Neuronal stem cell (in vitro differentiated cells): ENCODE data around the gene FAM83E.
A peak's percentile ranks its signal among the peaks of the same experiment; 100 is the strongest.

Source experiments
- DNase-seq: peaks from one replicate; pipeline ENCODE4 v3.0.0-alpha.2; 2013; ENCODE audit warnings: low spot score
- H2AFZ ChIP-seq: one replicate; pipeline ENCODE4 v1.6.1; 2013; ENCODE audit warnings: mild to moderate bottlenecking, low read length, inconsistent platforms
- H2AK5ac ChIP-seq: 2 replicates; pipeline ENCODE4 v1.6.1; 2013; ENCODE audit warnings: low read depth, mild to moderate bottlenecking, inconsistent platforms, low read length, moderate library complexity, mixed read lengths
- H2BK120ac ChIP-seq: 2 replicates; pipeline ENCODE4 v1.6.1; 2013; ENCODE audit warnings: low read depth, mild to moderate bottlenecking, inconsistent platforms, low read length, moderate library complexity, mixed read lengths
- H2BK12ac ChIP-seq: one replicate; pipeline ENCODE4 v1.6.1; 2013; ENCODE audit warnings: low read length, inconsistent platforms
- H2BK15ac ChIP-seq: 2 replicates; pipeline ENCODE4 v1.6.1; 2013; ENCODE audit warnings: mild to moderate bottlenecking, low read length, inconsistent platforms, mixed read lengths
- H2BK5ac ChIP-seq: one replicate; pipeline ENCODE4 v1.6.1; 2013; ENCODE audit warnings: inconsistent platforms, mild to moderate bottlenecking, low read length, moderate library complexity
- H3K14ac ChIP-seq: one replicate; pipeline ENCODE4 v1.6.1; 2013; ENCODE audit warnings: low read length, inconsistent platforms
- H3K18ac ChIP-seq: 2 replicates; pipeline ENCODE4 v1.6.1; 2013; ENCODE audit warnings: low read length, inconsistent platforms
- H3K23ac ChIP-seq: 2 replicates; pipeline ENCODE4 v1.6.1; 2013; ENCODE audit warnings: low read depth, mild to moderate bottlenecking, mixed read lengths, low read length, inconsistent platforms; ENCODE audit not compliant: poor library complexity
- H3K27ac ChIP-seq: replicated peaks from 3 replicates; pipeline ENCODE4 v1.5.1; 2013; ENCODE audit warnings: low read length, inconsistent platforms
- H3K27me3 ChIP-seq, 3 experiments: 2 replicates each; pipeline ENCODE4 v1.6.1; 2013; ENCODE audit warnings: low read length in 3 of 3, mild to moderate bottlenecking in 2 of 3, inconsistent platforms in 1 of 3, low read depth in 1 of 3, mixed read lengths in 1 of 3, moderate library complexity in 1 of 3; ENCODE audit not compliant: control insufficient read depth in 3 of 3, insufficient read depth in 3 of 3
- H3K36me3 ChIP-seq, 2 donors: replicated peaks in 1 of 2; 2 replicates each; pipeline ENCODE4 v1.6.1; 2013; ENCODE audit warnings: low read length in 2 of 2; ENCODE audit not compliant: control insufficient read depth in 2 of 2, insufficient read depth in 2 of 2
- H3K4ac ChIP-seq: 2 replicates; pipeline ENCODE4 v1.6.1; 2013; ENCODE audit warnings: inconsistent platforms, mild to moderate bottlenecking, low read length, moderate library complexity
- H3K4me1 ChIP-seq, 2 donors: 1 replicate in 1 of 2; 2 replicates in 1 of 2; pipeline ENCODE4 v1.6.1; 2013; ENCODE audit warnings: low read length in 2 of 2, low read depth in 1 of 2; ENCODE audit not compliant: control insufficient read depth in 2 of 2, insufficient read depth in 1 of 2
- H3K4me2 ChIP-seq: one replicate; pipeline ENCODE4 v1.6.1; 2013; ENCODE audit warnings: mild to moderate bottlenecking, low read length, inconsistent platforms; ENCODE audit not compliant: insufficient read depth, poor library complexity, severe bottlenecking
- H3K4me3 ChIP-seq, 2 donors: 2 replicates each; pipeline ENCODE4 v1.5.1; 2013; ENCODE audit warnings: low read length in 2 of 2, mild to moderate bottlenecking in 2 of 2, inconsistent platforms in 1 of 2, moderate library complexity in 1 of 2
- H3K79me1 ChIP-seq: one replicate; pipeline ENCODE4 v1.6.1; 2013; ENCODE audit warnings: low read depth, mild to moderate bottlenecking, inconsistent platforms, low read length, moderate library complexity
- H3K9ac ChIP-seq: one replicate; pipeline ENCODE4 v1.6.1; 2013; ENCODE audit warnings: mild to moderate bottlenecking, low read depth, low read length, inconsistent platforms; ENCODE audit not compliant: poor library complexity
- H3K9me3 ChIP-seq, 2 donors: replicated peaks in 1 of 2; 2 replicates each; pipeline versions ENCODE3 to v1.6.1; 2013; ENCODE audit warnings: low read length in 2 of 2, mild to moderate bottlenecking in 2 of 2, inconsistent platforms in 1 of 2, low read depth in 1 of 2, mixed read lengths in 1 of 2, moderate library complexity in 1 of 2; ENCODE audit not compliant: control insufficient read depth in 2 of 2, insufficient read depth in 1 of 2
- H4K8ac ChIP-seq: one replicate; pipeline ENCODE4 v1.6.1; 2013; ENCODE audit warnings: low read depth, mild to moderate bottlenecking, inconsistent platforms, low read length, moderate library complexity
- H4K91ac ChIP-seq: one replicate; pipeline ENCODE4 v1.6.1; 2013; ENCODE audit warnings: low read length, low read depth, mild to moderate bottlenecking, inconsistent platforms; ENCODE audit not compliant: poor library complexity
- WGBS, 2 donors: extraction: QIAGEN DNeasy Blood & Tissue Kit; methylation state at CpG; one replicate each; pipeline ENCODE4 v1.1.7; 2013; ENCODE audit warnings: missing lambda C conversion rate in 2 of 2, mixed read lengths in 1 of 2; ENCODE audit not compliant: insufficient read length in 2 of 2, insufficient replicate concordance in 1 of 2; ENCODE audit errors: extremely low coverage in 2 of 2; 5-methylcytosine and 5-hydroxymethylcytosine counted together

Gene FAM83E

DNA sequence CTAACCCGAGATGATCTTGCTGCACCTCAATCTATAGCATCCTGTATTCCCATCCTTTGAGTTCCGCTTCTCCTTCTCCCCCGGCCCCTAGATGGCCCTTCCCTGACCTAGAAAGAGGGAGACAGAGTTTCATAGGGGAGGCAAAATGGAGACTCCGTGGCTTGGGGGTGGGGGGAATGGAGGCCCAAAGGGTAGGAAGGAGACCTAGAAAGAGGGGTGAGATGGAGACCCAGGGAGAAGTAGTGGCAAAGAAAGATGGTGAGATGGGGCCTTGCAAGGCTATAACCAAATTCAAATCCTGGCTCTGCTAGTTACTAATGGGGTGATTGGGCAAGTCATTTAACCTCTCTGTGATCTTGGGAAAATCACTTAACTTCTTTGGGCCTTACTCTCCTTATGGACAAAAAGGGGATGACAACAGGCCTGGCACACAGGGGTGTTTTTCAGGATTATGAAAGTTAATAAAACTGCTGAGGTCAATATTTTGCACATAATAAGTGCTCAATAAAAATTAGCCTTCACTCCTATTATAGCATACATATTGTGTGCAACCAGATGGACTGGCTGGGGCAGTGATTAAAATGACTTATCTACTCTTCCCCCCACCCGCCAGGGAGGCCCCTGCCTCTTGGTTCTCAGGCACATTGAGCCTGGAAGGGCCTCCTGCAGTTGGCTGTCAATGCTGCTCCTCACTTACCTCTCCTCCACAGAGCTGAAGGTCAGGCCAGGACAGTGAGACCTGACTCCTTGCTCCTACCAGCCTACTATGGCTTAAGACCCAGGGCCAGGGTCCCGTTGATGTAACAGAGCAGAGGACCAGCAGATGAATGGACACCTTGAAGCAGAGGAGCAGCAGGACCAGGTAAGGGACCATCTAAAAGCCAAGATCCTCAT is 5.1 kb upstream of the FAM83E start:
- Histone ChIP-seq H2BK5ac (peak overlapping the region; percentile 15), H3K27me3 (no peaks in the 10 kb centered on the region), H3K9me3 (no peaks in the 10 kb centered on the region), H3K9ac (peak overlapping the region; percentile 17), H3K4me1 (peaks cover 15 to 19% of the 10 kb centered on the region in 2 donors), H3K18ac (peak overlapping the region; percentile 81), H3K4me3 (peak overlapping the region; percentile 75 to 80), H3K27ac (peak overlapping the region; percentile 31), H2BK12ac (no peak overlapping the region), H3K4me2 (peak overlapping the region; percentile 50), H3K36me3 (peaks cover 27 to 35% of the 10 kb centered on the region in 2 donors), H3K4ac (no peak overlapping the region), H3K14ac (peak overlapping the region; percentile 9), H3K23ac (no peak overlapping the region), H3K79me1 (peaks cover 14% of the 10 kb centered on the region), H4K91ac (no peak overlapping the region), H2AK5ac (peak overlapping the region; percentile 76), H2BK15ac (peak overlapping the region; percentile 46), H2AFZ (peak overlapping the region; percentile 84), H2BK120ac (no peak overlapping the region), H4K8ac (no peak overlapping the region)
- DNase-seq: no peak
- WGBS, 2 donors: no CpG with 5 or more reads among the region's 6 CpGs

DNA sequence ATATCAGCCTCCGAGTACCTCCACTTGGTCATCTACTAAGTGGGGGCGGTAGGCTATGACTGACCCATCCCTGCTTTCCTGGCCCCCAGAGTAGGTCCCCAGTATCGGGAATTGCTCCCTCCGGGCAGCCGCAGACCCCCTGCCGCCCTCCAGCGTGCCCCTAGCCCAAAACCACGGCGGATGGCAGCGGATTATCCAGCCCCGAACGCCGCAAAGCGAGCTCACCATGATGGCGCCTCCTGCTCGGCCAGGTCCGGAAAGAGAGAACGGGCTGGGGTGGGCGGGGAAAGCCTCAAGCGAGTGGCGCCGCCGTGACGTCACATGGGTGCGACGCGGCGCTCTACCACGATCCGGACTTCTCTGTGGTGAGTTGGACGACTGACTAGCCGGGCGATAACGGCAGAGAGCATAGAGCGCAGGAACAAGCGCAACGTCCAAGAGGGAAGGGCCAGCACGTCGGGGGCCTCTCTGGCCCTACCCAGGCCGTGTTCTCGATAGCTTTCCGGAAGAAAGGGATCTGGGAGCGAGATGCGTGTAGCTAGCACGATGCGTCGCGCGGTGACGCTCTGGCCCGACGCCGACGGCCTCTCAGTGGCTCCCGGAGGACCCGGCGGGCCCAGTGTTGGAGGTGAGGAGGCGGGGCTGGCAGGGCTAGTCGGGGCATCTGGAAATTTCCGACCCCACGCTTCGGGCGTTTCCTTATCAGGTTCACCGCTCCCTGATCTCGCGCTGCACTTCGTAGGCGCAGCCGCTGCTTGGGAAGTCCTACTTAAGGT is 4.2 kb upstream of the FAM83E start, which contains the start of the genes RPL18 and SPHK2:
TSS of gene RPL18 (minus strand) at position 263 of the 776 bp plus-strand sequence. CDS start at position 228, 35 bp downstream.
TSS of gene SPHK2 (plus strand) at position 591 of the 776 bp plus-strand sequence. CDS start 1,009 bp downstream, outside the sequence.
- Histone ChIP-seq H3K4me3 (peak within 1 kb of the TSS; percentile 80 to 98), H4K91ac (no peak within 1 kb of the TSS), H2AFZ (peak within 1 kb of the TSS; percentile 84), H3K9me3 (no peaks in the 10 kb centered on the region), H3K27ac (peak within 1 kb of the TSS; percentile 73), H3K4me1 (peaks cover 17 to 22% of the 10 kb centered on the region in 2 donors), H3K18ac (peak within 1 kb of the TSS; percentile 86), H3K27me3 (no peaks in the 10 kb centered on the region), H3K4ac (peak within 1 kb of the TSS; percentile 40), H4K8ac (peak within 1 kb of the TSS; percentile 19), H2BK12ac (no peak within 1 kb of the TSS), H2AK5ac (peak within 1 kb of the TSS; percentile 76), H3K4me2 (peak within 1 kb of the TSS; percentile 83), H3K36me3 (peaks cover 27 to 37% of the 10 kb centered on the region in 2 donors), H2BK120ac (no peak within 1 kb of the TSS), H3K79me1 (peaks cover 12% of the 10 kb centered on the region), H3K14ac (peak within 1 kb of the TSS; percentile 9), H3K9ac (peak within 1 kb of the TSS; percentile 83), H2BK15ac (peak within 1 kb of the TSS; percentile 46), H3K23ac (peak within 1 kb of the TSS; percentile 97), H2BK5ac (peak within 1 kb of the TSS; percentile 88)
- DNase-seq: peak; percentile 99
- no CpG with 5 or more reads among the region's 69 CpGs for WGBS, 2 donors

DNA sequence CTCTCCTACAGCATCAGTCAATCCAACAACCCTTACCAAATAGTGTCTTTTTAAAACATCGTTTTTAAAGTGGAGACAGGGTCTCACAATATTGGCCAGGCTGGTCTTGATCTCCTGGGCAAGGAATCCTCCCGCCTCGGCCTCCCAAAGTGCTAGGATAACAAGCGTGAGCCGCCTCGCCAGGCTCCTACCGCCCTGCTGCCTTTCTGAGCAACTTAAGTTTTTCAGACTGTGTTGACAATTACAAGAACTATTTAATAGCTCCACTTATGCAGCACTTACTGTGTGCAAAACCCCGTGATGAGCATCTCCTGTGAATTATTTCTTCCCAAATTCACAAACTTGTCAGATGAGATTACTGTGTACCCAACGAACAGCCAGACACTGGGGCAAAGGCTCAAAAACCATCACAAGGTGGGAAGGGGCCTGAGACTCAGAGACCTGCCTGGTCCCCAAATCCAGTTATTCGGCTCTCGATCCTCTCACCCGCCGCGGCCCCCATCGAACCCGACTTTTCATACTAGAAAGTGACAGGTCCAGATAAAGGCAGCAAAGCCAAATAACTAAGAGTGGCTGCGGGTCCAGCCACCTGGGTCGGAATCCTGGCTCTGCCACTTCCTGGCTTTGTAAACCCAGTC is 3.5 kb upstream of the FAM83E start:
- Histone ChIP-seq H3K9ac (peak overlapping the region; percentile 83), H3K4ac (peak overlapping the region; percentile 40), H2BK5ac (peak overlapping the region; percentile 88), H3K27me3 (no peaks in the 10 kb centered on the region), H3K27ac (peak overlapping the region; percentile 73), H2BK12ac (no peak overlapping the region), H3K18ac (peak overlapping the region; percentile 86), H2BK15ac (no peak overlapping the region), H3K4me2 (peak overlapping the region; percentile 83), H2AK5ac (no peak overlapping the region), H2BK120ac (no peak overlapping the region), H3K14ac (no peak overlapping the region), H3K4me1 (peaks cover 13 to 28% of the 10 kb centered on the region in 2 donors), H3K79me1 (peaks cover 12% of the 10 kb centered on the region), H2AFZ (peak overlapping the region; percentile 71), H3K23ac (no peak overlapping the region), H3K4me3 (peak overlapping the region; percentile 80 to 98), H3K9me3 (no peaks in the 10 kb centered on the region), H4K8ac (peak overlapping the region; percentile 19), H3K36me3 (peaks cover 27 to 37% of the 10 kb centered on the region in 2 donors), H4K91ac (no peak overlapping the region)
- DNase-seq: no peak
- no CpG with 5 or more reads among the region's 18 CpGs for WGBS, 2 donors
